GM23338 (cell line): ENCODE measurements around the gene MAD1L1. TPM values are rescaled to one million over a fixed set of nuclear protein-coding genes. Genes with fewer than 3 reads are reported as not detected.

Experiments used
- ATAC-seq: fragments of 200-7000 bp; cut with Tn5 transposase; 3 replicates; pipeline ENCODE4 v1.9.1; 2020
- DNase-seq: peaks from one replicate; pipeline ENCODE4 v3.0.0-alpha.2; 2015; ENCODE audit warnings: low spot score
- H2AFZ ChIP-seq: fragments of 200-600 bp; sonication (generic); 2 replicates; pipeline ENCODE4 v1.8.0; 2016; ENCODE audit warnings: antibody characterized with exemption, mild to moderate bottlenecking, moderate library complexity
- H3F3A ChIP-seq: fragments of 200-600 bp; sonication (generic); replicated peaks from 2 replicates; pipeline ENCODE4 v1.8.0; 2017; ENCODE audit warnings: antibody characterized with exemption, mixed run types, low read depth
- H3K27ac ChIP-seq: fragments of 200-600 bp; sonication (generic); 2 replicates; pipeline ENCODE4 v1.6.1; 2016; ENCODE audit warnings: low read depth
- H3K27me3 ChIP-seq: fragments of 200-600 bp; sonication (generic); 2 replicates; pipeline ENCODE4 v1.8.0; 2016; ENCODE audit warnings: mild to moderate bottlenecking, mixed run types, moderate library complexity; ENCODE audit not compliant: insufficient read depth
- H3K36me3 ChIP-seq: fragments of 200-600 bp; sonication (generic); 2 replicates; pipeline ENCODE4 v1.8.0; 2016; ENCODE audit warnings: mild to moderate bottlenecking; ENCODE audit not compliant: insufficient read depth
- H3K4me1 ChIP-seq: fragments of 200-600 bp; sonication (generic); 2 replicates; pipeline ENCODE4 v1.8.0; 2016; ENCODE audit warnings: mild to moderate bottlenecking, moderate library complexity; ENCODE audit not compliant: insufficient read depth
- H3K4me2 ChIP-seq: fragments of 200-600 bp; sonication (generic); 2 replicates; pipeline ENCODE4 v1.7.1; 2017; ENCODE audit warnings: mixed run types
- H3K4me3 ChIP-seq: fragments of 200-600 bp; sonication (generic); 2 replicates; pipeline ENCODE4 v1.6.1; 2016; ENCODE audit warnings: mixed run types
- H3K79me2 ChIP-seq: fragments of 200-600 bp; sonication (generic); replicated peaks from 2 replicates; pipeline ENCODE4 v1.8.0; 2017; ENCODE audit warnings: mild to moderate bottlenecking; ENCODE audit not compliant: insufficient read depth
- H3K9me2 ChIP-seq: fragments of 200-600 bp; sonication (generic); 2 replicates; pipeline ENCODE4 v1.8.0; 2017; ENCODE audit not compliant: insufficient read depth
- H4K20me1 ChIP-seq: fragments of 200-600 bp; sonication (generic); replicated peaks from 2 replicates; pipeline ENCODE4 v1.8.0; 2017; ENCODE audit warnings: mild to moderate bottlenecking; ENCODE audit not compliant: insufficient read depth
- H3K27ac Mint-ChIP-seq: 2 replicates; pipeline ENCODE4 v1.8.0; 2020; ENCODE audit warnings: inconsistent platforms, mild to moderate bottlenecking, moderate library complexity, mixed read lengths
- H3K27me3 Mint-ChIP-seq: 3 replicates; pipeline ENCODE4 v1.8.0; 2022; ENCODE audit warnings: low read depth, mild to moderate bottlenecking, moderate library complexity, mixed read lengths, inconsistent platforms; ENCODE audit not compliant: insufficient read depth, poor library complexity
- H3K36me3 Mint-ChIP-seq: 3 replicates; pipeline ENCODE4 v1.8.0; 2021; ENCODE audit warnings: low read depth, mild to moderate bottlenecking, inconsistent platforms, moderate library complexity, mixed read lengths
- H3K4me1 Mint-ChIP-seq: 3 replicates; pipeline ENCODE4 v1.8.0; 2020; ENCODE audit warnings: mild to moderate bottlenecking, inconsistent platforms, mixed read lengths
- H3K4me3 Mint-ChIP-seq: 3 replicates; pipeline ENCODE4 v1.8.0; 2021; ENCODE audit warnings: moderate library complexity, mild to moderate bottlenecking, inconsistent platforms, mixed read lengths
- H3K9me3 Mint-ChIP-seq: 3 replicates; pipeline ENCODE4 v1.8.0; 2020; ENCODE audit warnings: moderate library complexity, mild to moderate bottlenecking, inconsistent platforms, mixed read lengths
- CREB1 ChIP-seq: fragments of 250-450 bp; sonication (Bioruptor Pico); IDR thresholded peaks from 2 replicates; pipeline ENCODE4 v1.5.0; 2020; ENCODE audit warnings: low read depth, mild to moderate bottlenecking, moderate library complexity
- CTCF ChIP-seq, 2 experiments: fragments of 200-600 bp in 1 of 2; sonication (generic) in 1 of 2; conservative IDR thresholded peaks; 2 replicates each; pipeline versions ENCODE4 v1.5.1 to v1.6.1; 2016 to 2017; ENCODE audit warnings: antibody characterized with exemption in 2 of 2, low read depth in 2 of 2, mild to moderate bottlenecking in 2 of 2, moderate library complexity in 1 of 2
- ETS1 ChIP-seq: IDR thresholded peaks from 2 replicates; pipeline ENCODE4 v1.6.1; 2016; ENCODE audit warnings: antibody characterized with exemption
- EZH2 ChIP-seq: fragments of 200-600 bp; sonication (generic); IDR thresholded peaks from one replicate; pipeline ENCODE4 v1.8.0; 2017; ENCODE audit warnings: antibody characterized with exemption, mild to moderate bottlenecking, low read depth; ENCODE audit not compliant: unreplicated experiment
- EZH2phosphoT487 ChIP-seq: fragments of 200-600 bp; sonication (generic); IDR thresholded peaks from one replicate; pipeline ENCODE4 v1.8.1; 2018; ENCODE audit warnings: antibody characterized with exemption; ENCODE audit not compliant: unreplicated experiment
- JUNB ChIP-seq: IDR thresholded peaks from one replicate; pipeline ENCODE4 v1.6.1; 2016; ENCODE audit warnings: antibody characterized with exemption; ENCODE audit not compliant: unreplicated experiment
- NANOG ChIP-seq: IDR thresholded peaks from 2 replicates; pipeline ENCODE4 v1.6.1; 2016; ENCODE audit warnings: antibody characterized with exemption, borderline replicate concordance
- POLR2AphosphoS5 ChIP-seq: IDR thresholded peaks from 2 replicates; pipeline ENCODE4 v1.6.1; 2016; ENCODE audit warnings: antibody characterized with exemption, low read depth
- REST ChIP-seq: IDR thresholded peaks from one replicate; pipeline ENCODE4 v1.6.1; 2018; ENCODE audit warnings: antibody characterized with exemption; ENCODE audit not compliant: unreplicated experiment
- STAT1 ChIP-seq: IDR thresholded peaks from one replicate; pipeline ENCODE4 v1.6.1; 2016; ENCODE audit warnings: antibody characterized with exemption; ENCODE audit not compliant: unreplicated experiment
- ZNF114 ChIP-seq: fragments of 250-450 bp; sonication (Bioruptor Pico); IDR thresholded peaks from 2 replicates; pipeline ENCODE4 v1.5.0; 2020; ENCODE audit warnings: mild to moderate bottlenecking, moderate library complexity
- ZNF331 ChIP-seq: fragments of 250-450 bp; sonication (Bioruptor Pico); IDR thresholded peaks from 2 replicates; pipeline ENCODE4 v1.5.0; 2020; ENCODE audit warnings: low read depth, mild to moderate bottlenecking, moderate library complexity
- ZNF462 ChIP-seq: fragments of 250-450 bp; sonication (Bioruptor Pico); IDR thresholded peaks from 2 replicates; pipeline ENCODE4 v1.5.0; 2020; ENCODE audit warnings: mild to moderate bottlenecking, moderate library complexity
- polyA plus RNA-seq: library from polyadenylated mRNA; unstranded; fragments of >200 nt; fragmentation: Nextera tagmentation; extraction: Ambion mirVana; gene quantifications from 2 replicates; pipeline ENCODE4 v1.2.1, GENCODE V29; 2016
- total RNA-seq: library from RNA; depleted of rRNA; stranded (reverse); fragments of >200 nt; shearing (Covaris generic); gene quantifications from 2 replicates; pipeline ENCODE4 v1.2.3, GENCODE V29; 2014

The MAD1L1 gene
- total and polyA plus RNA-seq, 2 experiments from 2014 or later = 40.3 to 59.3 TPM

GRCh38 chr7:2029936-2030335, 202.8 kb downstream of the MAD1L1 start:
- no peak overlapping the region for H3K4me3 Mint-ChIP-seq
- peaks cover 12% of the 10 kb centered on the region for H3K27me3 Mint-ChIP-seq
- peaks cover 11% of the 10 kb centered on the region; the same call in 2 of the 3 replicates for H3K36me3 Mint-ChIP-seq
- DNase-seq = no peak
- H3K4me1 Mint-ChIP-seq = peaks cover 21% of the 10 kb centered on the region
- H3K4me2 ChIP-seq = no peak overlapping the region
- TF ChIP-seq CREB1 (CRISPR knock-in tag) (no peak), REST (no peak), EZH2 (no peak), STAT1 (no peak), JUNB (no peak), CTCF (conservative IDR thresholded peaks at IDR 0.05; ENCODE audit: low read depth in 2 of 2) (no peak), ZNF331 (CRISPR knock-in tag) (no peak), ETS1 (no peak), NANOG (no peak), ZNF114 (CRISPR knock-in tag) (no peak), POLR2AphosphoS5 (no peak), ZNF462 (CRISPR knock-in tag) (no peak), EZH2phosphoT487 (no peak)
- H3K27ac ChIP-seq = no peak overlapping the region
- H3K27ac Mint-ChIP-seq = no peak overlapping the region
- H3K79me2 ChIP-seq = peaks cover 7% of the 10 kb centered on the region
- H3K36me3 ChIP-seq = peaks cover 5% of the 10 kb centered on the region
- H4K20me1 ChIP-seq = no peaks in the 10 kb centered on the region
- H2AFZ ChIP-seq = no peak overlapping the region
- no peaks in the 10 kb centered on the region for H3F3A ChIP-seq
- H3K4me3 ChIP-seq = no peak overlapping the region
- no peaks in the 10 kb centered on the region for H3K4me1 ChIP-seq
- ATAC-seq = no peak
- peaks cover 6% of the 10 kb centered on the region for H3K9me3 Mint-ChIP-seq
- no peaks in the 10 kb centered on the region for H3K27me3 ChIP-seq
- H3K9me2 ChIP-seq = no peaks in the 10 kb centered on the region
